ENCODE measurements around the gene DES.

The DES gene

DNA sequence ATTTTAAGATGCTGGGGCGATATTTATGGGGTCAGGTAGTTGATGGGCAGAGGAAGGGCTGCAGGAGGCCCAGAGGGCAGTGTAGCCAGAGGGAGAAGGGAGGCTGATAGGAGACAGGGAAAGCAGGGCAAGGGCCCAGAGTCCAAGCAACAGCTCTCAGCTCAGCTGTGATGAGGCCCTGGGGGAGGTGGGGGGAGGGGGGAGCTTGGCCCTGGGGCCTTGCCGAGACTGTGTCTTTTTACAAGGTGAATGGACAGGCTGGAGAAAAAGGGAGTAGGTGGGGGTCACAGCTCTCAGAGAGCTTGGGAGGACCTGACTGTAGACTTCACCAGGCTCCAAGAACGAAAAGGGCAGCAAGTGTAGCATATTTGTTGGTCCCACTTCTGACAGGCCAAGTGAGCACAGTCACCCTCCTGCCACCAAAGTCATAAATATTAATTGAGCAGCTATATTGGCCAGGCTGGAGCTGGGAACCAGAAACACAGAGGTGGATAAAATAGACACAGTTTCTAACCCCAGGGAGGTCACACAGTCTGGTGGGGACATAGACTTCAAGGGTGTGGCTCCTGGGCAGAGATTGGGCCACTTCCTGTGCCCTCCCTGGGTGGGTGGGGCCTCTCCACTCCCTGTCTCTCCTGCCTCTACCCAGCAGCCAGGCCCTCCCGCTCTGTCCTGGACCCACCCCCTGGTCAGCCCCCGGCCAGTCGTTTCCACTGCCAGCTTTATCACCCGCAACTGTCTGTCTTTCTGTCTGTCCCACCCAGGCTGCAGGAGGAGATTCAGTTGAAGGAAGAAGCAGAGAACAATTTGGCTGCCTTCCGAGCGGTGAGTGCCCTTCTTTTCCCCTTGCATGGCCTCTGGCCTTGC is 1.4 kb downstream of the DES start:
- no peak for DNase-seq (ENCODE audit: low spot score)

DNA sequence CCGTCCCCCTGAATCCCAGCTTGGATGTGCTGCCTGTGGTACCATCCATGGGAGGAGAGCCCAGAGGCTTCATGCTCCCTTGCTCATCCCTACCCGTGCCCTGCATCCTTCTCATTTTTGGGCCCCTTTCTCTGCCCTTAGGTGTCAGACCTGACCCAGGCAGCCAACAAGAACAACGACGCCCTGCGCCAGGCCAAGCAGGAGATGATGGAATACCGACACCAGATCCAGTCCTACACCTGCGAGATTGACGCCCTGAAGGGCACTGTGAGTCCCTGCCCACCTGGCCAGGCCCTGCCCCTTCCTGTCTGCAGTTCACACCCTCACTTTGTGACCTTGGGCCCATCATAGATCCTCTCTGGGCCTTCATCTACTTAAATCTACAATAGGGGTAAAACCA is 2.5 kb downstream of the DES start:
- DNase-seq (ENCODE audit: low spot score): no peak

DNA sequence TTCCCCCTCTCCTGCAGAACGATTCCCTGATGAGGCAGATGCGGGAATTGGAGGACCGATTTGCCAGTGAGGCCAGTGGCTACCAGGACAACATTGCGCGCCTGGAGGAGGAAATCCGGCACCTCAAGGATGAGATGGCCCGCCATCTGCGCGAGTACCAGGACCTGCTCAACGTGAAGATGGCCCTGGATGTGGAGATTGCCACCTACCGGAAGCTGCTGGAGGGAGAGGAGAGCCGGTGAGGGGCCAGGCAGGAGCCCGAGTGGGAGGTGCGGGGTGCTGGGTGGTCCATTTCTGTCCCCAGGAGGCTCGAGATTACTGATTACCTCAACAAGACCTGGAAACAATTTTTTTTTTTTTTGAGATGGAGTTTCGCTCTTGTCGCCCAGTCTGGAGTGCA is 3.1 kb downstream of the DES start:
- DNase-seq (ENCODE audit: low spot score): no peak

DNA sequence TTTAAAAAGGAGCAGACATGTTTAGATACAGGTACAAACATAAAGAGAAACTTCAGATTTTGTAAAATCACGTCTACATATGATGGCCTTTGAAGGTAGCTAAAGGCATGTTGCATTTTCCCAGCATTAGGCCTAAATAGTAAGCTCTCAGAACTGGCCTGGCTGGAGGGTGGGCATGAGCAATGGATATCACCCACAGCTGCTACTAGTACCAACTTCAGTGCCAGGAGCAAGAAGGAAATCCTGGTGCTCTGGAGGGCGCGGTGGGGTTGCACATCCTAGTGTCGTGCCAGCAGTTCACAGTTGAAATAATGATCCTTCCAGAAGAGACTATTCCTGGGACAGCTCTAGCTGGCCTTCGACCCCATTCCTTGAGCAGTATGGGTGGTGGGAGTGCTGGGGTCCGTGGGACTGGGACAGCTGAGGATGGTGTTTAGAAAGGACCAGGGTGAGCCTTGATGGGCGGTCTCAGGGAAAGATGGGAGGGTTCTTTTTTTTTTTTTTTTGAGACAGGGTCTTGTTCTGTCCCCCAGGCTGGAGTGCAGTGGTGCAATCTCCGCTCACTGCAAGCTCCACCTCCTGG is 4.9 kb downstream of the DES start:
- no peak for DNase-seq (ENCODE audit: low spot score)

DNA sequence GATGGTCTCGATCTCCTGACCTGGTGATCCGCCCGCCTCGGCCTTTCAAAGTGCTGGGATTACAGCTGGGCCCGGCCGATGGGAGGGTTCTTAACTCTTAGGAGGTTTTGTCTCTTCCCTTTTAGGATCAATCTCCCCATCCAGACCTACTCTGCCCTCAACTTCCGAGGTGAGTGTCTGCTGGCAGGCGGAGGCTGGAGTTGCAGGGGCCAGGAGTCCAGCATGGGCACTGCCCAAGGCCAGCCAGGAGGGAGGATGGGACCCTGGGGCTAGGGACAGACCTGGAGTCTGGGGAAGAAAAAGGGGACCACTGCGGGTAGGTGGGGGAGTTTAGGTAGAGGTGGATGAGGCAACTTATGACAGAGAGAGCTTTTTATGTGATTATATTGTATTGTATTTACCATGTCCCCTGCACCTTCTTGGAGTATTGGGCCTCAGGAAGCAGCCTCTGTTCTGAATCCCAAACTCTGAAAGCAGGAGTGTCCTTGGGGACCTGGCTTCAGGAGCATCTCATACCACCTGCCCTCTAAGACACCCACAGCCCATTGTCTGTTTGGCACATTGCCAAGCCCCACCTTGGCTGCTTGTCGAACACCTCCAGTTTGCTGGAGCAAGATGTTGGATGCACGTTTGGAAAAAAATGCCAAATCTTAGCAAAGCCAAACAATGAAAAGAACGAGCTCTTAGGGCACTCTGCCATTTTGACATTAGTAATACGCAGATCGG is 5.6 kb downstream of the DES start:
- DNase-seq (ENCODE audit: low spot score): no peak

DNA sequence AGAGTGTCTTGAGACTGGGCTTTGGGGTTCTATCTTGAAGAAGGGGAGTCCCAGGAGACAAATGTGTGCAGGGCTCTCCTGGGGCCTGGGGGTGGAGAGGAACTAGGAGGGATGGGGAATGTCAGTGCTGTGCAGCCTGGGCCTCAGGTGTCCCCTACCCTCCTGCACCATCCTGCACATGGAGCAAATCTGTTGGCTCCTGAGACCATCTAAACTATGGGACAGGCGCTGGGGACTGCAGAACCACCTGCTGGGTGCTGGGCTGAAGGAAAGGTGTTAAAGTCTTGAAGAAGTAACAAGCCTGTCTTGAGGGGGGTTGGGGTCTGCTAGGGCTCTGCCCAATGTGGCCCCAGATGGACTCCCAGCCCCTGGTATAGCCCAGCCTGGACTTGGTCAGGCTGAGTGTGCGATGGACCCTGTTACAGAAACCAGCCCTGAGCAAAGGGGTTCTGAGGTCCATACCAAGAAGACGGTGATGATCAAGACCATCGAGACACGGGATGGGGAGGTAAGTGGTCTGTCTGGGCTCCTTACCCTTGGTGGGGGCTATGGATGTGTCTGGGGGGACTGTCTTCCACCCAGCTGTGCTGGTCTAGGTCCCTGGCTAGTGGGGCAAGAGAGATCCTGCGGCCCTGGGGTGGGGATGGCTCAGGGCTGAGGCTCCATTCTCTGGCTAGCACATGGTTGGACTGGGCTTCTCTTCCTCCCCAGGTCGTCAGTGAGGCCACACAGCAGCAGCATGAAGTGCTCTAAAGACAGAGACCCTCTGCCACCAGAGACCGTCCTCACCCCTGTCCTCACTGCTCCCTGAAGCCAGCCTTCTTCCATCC is 7.3 kb downstream of the DES start:
- DNase-seq (ENCODE audit: low spot score): no peak

DNA sequence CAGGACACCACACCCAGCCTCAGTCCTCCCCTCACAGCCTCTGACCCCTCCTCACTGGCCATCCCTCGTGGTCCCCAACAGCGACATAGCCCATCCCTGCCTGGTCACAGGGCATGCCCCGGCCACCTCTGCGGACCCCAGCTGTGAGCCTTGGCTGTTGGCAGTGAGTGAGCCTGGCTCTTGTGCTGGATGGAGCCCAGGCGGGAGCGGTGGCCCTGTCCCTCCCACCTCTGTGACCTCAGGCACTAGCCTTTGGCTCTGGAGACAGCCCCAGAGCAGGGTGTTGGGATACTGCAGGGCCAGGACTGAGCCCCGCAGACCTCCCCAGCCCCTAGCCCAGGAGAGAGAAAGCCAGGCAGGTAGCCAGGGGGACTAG is 7.9 kb downstream of the DES start:
- DNase-seq (ENCODE audit: low spot score): no peak

DNA sequence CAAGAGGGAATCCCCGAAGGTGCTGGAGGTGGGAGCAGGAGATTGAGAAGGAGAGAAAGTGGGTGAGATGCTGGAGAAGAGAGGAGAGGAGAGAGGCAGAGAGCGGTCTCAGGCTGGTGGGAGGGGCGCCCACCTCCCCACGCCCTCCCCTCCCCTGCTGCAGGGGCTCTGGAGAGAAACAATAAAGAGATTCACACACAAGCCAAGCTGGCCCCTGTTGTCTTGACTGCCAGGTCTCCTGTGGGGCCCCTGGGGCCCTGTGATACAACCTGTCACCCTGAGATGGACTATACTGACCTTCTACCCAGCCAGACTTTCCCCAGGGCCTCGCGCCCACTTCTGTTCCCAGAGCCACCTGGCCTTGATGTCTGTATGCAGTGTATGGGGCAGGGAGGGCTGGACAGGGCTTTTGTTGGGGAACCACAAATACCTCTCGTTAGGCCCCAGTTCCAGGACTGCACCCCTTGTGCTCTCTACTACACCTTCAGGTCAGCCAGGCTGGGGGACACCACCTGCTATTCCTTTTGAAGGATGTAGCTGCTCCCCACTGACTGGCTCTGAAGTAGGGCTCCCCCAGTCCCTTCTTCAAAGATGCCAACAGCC is 8.5 kb downstream of the DES start:
- no peak for DNase-seq (ENCODE audit: low spot score)

DNA sequence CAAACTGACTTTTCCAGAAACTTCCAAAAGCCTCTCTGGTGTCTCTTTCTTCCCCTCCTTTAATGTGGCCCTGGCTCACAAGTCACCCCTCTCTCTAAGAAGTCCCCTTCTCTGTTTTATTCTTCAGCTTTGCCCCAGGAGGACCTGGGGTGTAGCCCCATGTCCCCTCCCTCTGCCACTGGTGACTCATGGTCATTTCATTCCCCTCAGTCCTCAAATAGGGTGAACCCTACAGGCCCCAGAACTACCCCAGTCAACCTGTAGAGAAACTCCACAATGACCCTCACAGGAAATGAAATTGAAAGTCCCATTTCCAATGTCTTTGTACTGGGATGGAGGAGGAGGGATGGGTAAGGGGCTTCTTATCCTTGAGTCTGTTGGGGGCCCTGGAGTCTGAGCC is 10.3 kb downstream of the DES start:
- no peak for DNase-seq (ENCODE audit: low spot score)

DNA sequence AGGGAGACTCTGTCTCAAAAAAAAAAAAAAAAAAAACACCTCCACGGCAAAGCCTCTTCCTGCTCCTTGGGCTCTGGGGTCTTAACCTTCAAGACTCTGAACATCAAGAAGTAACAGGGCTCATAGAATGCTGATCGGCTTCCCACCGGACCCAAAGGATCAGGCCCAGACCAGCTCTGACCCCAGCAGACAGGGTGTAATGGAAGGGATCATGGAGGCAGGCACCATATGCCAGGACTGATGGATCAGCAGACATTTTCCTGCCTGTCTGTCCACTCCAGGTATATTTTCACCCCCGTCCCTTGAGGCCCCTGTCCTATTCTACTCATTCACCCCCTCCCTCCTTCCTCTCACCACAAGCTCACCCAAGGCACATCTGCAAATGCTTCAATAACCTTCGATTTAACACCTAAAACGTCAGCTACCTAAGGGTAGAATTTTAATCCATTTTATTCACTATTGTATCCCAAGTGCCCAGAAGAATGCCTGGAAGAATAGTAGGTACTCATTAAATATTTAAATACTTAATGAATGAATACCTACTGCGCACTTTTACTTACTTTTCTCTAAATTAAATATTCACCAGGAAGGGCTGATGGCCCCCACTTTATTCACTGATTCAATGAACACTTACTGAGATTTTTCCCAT is 11.9 kb downstream of the DES start:
- no peak for DNase-seq (ENCODE audit: low spot score)

DNA sequence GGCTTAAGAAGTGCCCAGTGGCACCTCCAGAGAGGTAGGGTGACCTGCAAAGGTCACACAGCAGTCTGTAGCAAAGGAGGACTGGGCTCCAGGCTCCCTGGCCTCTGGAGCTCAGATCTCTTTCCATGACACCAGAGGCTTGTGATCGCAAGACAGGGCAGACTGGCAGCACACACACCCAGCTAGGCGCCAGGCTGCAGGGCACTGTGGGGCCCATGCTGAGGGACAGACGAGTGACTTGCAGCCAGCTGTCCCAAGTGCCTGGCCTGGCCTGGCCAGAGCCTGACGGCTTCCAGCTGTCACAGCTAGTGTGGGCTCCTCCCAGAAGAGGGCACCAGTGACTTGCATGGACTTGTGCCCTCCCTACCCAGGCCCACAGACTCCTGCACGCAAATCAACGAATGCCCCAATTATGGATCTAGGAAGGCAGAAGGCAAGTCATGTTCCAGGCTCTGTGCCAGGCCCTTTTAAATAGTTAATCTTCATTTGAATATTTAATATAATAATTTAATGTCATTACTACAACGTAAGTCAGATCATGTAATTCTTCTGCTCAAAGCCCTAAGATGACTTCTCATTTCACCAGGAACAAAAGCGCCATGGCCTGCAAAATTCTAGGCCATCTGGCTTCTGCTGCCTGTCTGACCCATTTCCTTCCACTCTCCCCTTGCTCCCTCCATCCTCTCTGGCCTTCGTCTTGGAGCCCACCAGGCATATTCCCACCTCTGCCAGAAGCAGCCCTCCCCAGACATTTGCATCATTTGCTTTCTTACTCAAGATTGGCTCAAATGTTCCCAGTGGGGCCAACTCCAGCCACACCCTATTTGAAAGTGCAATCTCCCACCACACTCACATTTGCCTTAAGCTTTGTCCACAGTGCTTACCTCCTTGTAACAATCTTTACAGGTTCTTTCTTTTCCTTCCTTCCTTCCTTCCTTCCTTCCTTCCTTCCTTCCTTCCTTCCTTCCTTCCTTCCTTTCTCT is 12.7 kb downstream of the DES start:
- no peak for DNase-seq (ENCODE audit: low spot score)

DNA sequence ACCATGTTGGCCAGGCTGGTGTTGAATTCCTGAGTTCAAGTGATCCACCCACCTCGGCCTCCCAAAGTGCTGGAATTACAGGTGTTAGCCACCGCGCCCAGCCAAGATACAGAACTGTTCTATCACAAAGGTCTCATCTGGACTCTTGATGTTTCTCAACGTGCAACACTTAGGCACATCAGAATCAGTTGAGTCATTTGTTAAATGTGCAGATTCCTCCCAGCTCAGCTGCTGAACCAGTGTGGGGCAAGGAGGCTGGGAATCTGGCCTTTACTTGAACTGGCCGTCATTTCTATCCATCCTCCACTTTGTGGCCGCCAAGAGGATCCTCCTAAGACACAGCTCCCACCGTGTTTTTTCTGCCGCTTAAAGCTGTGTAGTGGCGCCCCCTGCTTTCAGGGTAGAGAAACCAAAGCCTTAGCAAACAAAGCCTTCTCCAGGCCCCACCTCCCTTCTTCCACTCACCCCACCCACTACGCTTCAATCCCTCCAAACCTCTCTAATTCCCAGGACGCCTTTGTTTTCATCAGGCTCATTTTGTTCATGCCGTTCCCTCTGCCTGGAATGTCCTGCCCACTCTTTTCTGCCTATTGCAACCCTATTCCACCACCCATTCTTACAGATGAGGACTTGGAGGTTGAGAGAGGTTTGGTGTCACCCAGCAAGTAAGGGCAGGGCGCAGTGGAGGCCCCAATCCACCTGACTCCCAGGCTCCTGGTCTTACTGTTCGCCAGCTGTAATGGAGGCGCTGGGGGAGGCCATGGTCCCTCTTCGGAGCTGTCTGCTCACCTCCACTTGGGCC is 15.7 kb downstream of the DES start:
- DNase-seq (ENCODE audit: low spot score): no peak

DNA sequence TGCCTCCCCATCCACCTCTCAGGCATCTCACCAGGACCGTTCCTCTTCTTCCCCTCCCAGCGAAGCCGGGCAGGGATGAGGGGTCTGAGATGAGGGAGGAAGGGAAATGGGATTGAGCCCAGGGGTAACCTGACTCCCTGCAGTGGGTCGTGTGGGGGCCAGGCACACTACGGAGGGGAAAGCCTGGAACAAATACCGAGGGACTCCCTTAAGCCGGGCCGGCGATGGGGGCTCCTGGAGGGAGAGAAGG is 16.2 kb downstream of the DES start:
- no peak for DNase-seq (ENCODE audit: low spot score)

DNA sequence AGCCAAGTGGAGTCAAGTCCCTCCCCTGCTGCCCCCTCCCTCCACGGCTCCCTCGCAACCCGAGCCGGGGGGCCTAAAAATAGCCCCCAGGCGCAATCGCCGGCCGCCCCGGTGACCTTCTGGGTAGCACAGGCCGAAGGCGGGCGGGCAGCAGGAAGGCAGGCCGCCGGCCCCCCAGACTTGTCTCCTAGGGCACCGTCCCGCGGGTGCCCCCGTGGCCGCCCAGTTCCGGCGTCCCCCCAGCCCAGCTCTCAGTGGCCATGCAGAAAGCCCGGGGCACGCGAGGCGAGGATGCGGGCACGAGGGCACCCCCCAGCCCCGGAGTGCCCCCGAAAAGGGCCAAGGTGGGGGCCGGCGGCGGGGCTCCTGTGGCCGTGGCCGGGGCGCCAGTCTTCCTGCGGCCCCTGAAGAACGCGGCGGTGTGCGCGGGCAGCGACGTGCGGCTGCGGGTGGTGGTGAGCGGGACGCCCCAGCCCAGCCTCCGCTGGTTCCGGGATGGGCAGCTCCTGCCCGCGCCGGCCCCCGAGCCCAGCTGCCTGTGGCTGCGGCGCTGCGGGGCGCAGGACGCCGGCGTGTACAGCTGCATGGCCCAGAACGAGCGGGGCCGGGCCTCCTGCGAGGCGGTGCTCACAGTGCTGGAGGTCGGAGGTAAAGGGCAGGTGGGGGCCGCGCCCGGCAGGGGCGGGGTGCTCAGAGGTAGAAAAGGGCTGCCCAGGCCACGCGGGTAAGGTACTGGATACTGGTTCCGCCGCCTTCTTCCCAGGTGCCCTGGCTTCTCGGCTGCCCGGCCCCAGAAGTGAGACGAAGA is 16.7 kb downstream of the DES start, which contains the start of gene SPEG:
TSS of gene SPEG (plus strand) at position 126 of the 808 bp plus-strand sequence. CDS start at position 261, 135 bp downstream.
- DNase-seq (ENCODE audit: low spot score): no peak

DNA sequence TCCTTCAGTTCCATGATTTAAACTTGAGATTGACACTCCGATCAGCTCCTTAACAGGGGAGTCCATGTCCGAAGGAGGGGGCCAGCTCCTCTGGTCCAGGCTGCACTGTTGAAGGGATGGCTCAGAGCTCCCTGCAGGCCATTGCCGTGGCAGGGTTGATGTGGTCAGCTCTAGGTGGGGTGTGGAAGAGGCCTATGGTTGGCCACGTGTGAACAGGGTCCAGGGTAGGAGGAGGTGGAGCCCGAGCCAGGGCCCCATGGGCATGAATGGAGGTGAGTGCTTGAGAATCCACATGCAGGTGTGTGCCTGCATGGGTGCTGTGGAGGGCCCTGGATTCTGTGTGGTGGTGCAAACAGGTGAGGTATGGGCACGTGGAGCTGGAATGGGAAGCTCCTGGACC is 17.5 kb downstream of the DES start:
- no peak for DNase-seq (ENCODE audit: low spot score)

DNA sequence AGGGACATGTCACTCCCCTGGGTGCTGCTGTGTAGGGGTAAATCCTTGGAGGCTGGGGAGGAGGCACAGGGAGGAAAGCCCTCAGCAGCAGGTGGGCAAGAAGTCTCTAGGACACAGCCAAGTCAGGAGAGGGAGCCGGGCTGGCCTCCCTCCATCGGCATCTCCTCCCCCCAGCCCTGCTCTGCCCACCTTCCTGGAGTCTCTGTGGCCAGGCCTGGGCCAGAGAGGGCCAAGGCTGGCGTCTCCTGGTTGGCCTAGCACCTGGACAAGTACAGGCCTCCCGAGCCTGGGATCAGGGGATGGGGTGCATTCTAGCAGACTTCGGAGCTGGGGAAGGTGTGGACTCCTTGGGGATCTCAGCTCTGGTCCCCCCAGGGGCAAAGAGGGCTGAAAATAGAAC is 18.3 kb downstream of the DES start:
- no peak for DNase-seq (ENCODE audit: low spot score)

DNA sequence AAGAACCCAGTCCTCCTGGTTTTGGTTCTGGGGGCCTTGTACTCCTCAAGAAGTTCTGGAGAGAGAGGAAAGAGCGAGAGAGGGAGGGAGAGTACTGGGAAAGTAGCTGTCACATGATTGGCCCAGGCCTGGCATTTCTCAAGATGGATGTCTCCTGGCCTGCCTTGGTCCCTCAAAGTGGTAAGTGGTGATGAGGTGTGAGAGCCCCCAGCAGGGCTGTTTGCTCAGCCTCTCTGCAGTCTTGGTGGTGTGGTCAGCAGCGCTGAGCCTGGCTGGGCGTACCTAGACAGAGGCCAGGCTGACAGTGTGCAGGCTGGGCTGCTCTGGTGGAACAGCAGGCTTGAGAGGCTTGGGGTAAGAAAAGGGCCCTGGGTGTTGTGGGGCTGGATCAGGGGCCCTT is 19.0 kb downstream of the DES start:
- DNase-seq (ENCODE audit: low spot score): no peak

DNA sequence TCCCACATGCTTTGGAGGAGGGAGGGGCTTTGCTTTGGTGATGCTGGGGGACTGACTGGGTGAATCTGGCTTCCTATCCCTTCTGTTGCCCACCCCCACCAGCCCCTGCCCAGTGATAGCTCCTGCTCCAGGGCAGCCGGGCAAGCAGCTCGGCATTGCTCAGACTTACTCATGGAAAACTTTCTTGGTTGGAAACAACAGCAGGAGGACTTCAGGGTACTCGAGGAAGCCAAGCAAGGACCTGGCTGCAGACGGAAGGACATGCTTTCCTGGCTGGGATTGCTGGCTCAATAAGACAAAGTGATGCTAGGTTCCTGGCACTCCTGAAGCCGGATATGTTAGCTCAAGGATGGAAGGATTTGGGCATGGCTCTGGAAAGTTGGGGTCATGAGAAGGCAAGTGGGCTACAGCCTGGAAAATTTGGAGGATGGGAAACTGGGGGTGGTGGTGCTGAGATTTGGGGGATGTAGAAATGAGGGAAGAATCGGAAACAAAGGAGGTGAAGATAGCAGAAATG is 19.6 kb downstream of the DES start:
- no peak for DNase-seq (ENCODE audit: low spot score)
